SK-N-SH (cell line): ENCODE data around the gene PAPOLB. TPM values are rescaled to one million over a fixed set of nuclear protein-coding genes. Genes with fewer than 3 reads are reported as not detected.

Experiments
- CTCF ChIA-PET: fragments of 300-600, 350-600 bp; formaldehyde crosslinking; extraction: SDS; loops from one replicate; lab custom pipeline; 2021; lab: Yijun Ruan, JAX
- POLR2A ChIA-PET: fragments of 350-600 bp; sonication (Branson Sonifier 250); formaldehyde crosslinking; extraction: SDS; loops from one replicate; lab custom pipeline; 2020; ENCODE audit warnings: antibody characterized with exemption, inconsistent platforms; lab: Yijun Ruan, JAX
- DNase-seq: peaks from one replicate; pipeline ENCODE4 v3.0.0; 2012
- H2AFZ ChIP-seq: fragments of 200-600 bp; sonication (generic); 2 replicates; pipeline ENCODE4 v1.8.1; 2016; ENCODE audit warnings: antibody characterized with exemption, mild to moderate bottlenecking, low read depth
- H3F3A ChIP-seq: fragments of 200-600 bp; sonication (generic); replicated peaks from 2 replicates; pipeline ENCODE3; 2016; ENCODE audit warnings: antibody characterized with exemption, mild to moderate bottlenecking; ENCODE audit not compliant: insufficient read depth
- H3K27ac ChIP-seq, 2 experiments: fragments of 200-500 bp in 1 of 2; fragments of 200-600 bp in 1 of 2; sonication (Bioruptor generic) in 1 of 2; sonication (generic), shearing (Covaris generic) in 1 of 2; 2 replicates each; pipeline versions ENCODE4 v1.5.1 to v1.6.1; 2014 to 2016; ENCODE audit warnings: low read depth in 2 of 2, inconsistent platforms in 1 of 2, low read length in 1 of 2, mild to moderate bottlenecking in 1 of 2, mixed read lengths in 1 of 2
- H3K27me3 ChIP-seq: fragments of 200-600 bp; sonication (generic), shearing (Covaris generic); 2 replicates; pipeline ENCODE4 v1.6.1; 2016; ENCODE audit warnings: mixed run types; ENCODE audit not compliant: insufficient read depth
- H3K36me3 ChIP-seq, 2 experiments: fragments of 200-500 bp in 1 of 2; fragments of 200-600 bp in 1 of 2; sonication (Bioruptor generic) in 1 of 2; sonication (generic) in 1 of 2; replicated peaks in 1 of 2; 2 replicates each; pipeline versions ENCODE3 to v1.5.1; 2014 to 2016; ENCODE audit warnings: low read length in 1 of 2, mild to moderate bottlenecking in 1 of 2; ENCODE audit not compliant: insufficient read depth in 2 of 2, control insufficient read depth in 1 of 2
- H3K4me1 ChIP-seq, 2 experiments: fragments of 200-500 bp in 1 of 2; fragments of 200-600 bp in 1 of 2; sonication (Bioruptor generic) in 1 of 2; sonication (generic), shearing (Covaris generic) in 1 of 2; 2 replicates each; pipeline versions ENCODE4 v1.5.1 to v1.6.1; 2014 to 2016; ENCODE audit warnings: low read depth in 1 of 2, low read length in 1 of 2, mixed run types in 1 of 2; ENCODE audit not compliant: insufficient read depth in 2 of 2, control insufficient read depth in 1 of 2
- H3K4me2 ChIP-seq: fragments of 200-600 bp; sonication (generic), shearing (Covaris generic); 2 replicates; pipeline ENCODE4 v1.6.1; 2017; ENCODE audit warnings: mixed run types
- H3K4me3 ChIP-seq, 2 experiments: fragments of 200-500 bp in 1 of 2; fragments of 200-600 bp in 1 of 2; sonication (Bioruptor generic) in 1 of 2; sonication (generic), shearing (Covaris generic) in 1 of 2; 2 replicates each; pipeline versions ENCODE4 v1.5.1 to v1.8.1; 2014 to 2016; ENCODE audit warnings: low read depth in 2 of 2, inconsistent platforms in 1 of 2, low read length in 1 of 2, mild to moderate bottlenecking in 1 of 2, mixed read lengths in 1 of 2, moderate library complexity in 1 of 2
- H3K79me2 ChIP-seq: fragments of 200-600 bp; sonication (generic); 2 replicates; pipeline ENCODE4 v1.8.1; 2017; ENCODE audit warnings: mild to moderate bottlenecking; ENCODE audit not compliant: insufficient read depth
- H3K9ac ChIP-seq: fragments of 200-600 bp; sonication (generic); 2 replicates; pipeline ENCODE4 v1.6.1; 2017; ENCODE audit warnings: mixed run types
- H3K9me2 ChIP-seq: fragments of 200-600 bp; sonication (generic); 2 replicates; pipeline ENCODE4 v1.6.1; 2017; ENCODE audit warnings: mixed run types
- H3K9me3 ChIP-seq: fragments of 200-600 bp; sonication (generic); 2 replicates; pipeline ENCODE4 v1.6.1; 2017; ENCODE audit warnings: mixed run types, mild to moderate bottlenecking, moderate library complexity
- H4K20me1 ChIP-seq: fragments of 200-600 bp; sonication (generic); 2 replicates; pipeline ENCODE4 v1.6.1; 2017; ENCODE audit warnings: mild to moderate bottlenecking, mixed run types; ENCODE audit not compliant: insufficient read depth
- CHD2 ChIP-seq: fragments of 150-350 bp; IDR thresholded peaks from 2 replicates; pipeline ENCODE4 v1.6.1; 2018; ENCODE audit warnings: low read length; ENCODE audit not compliant: partially characterized antibody
- CTCF ChIP-seq: fragments of 200-600 bp; sonication (generic); IDR thresholded peaks from 2 replicates; pipeline ENCODE4 v1.6.1; 2017; ENCODE audit warnings: antibody characterized with exemption, mild to moderate bottlenecking, moderate library complexity
- ELF1 ChIP-seq: IDR thresholded peaks from 2 replicates; pipeline ENCODE4 v1.4.0; 2012
- EP300 ChIP-seq, 2 experiments: IDR thresholded peaks; 2 replicates each; pipeline versions ENCODE4 v1.4.0 to v1.6.1; 2012; ENCODE audit warnings: borderline replicate concordance in 1 of 2, low read depth in 1 of 2, low read length in 1 of 2
- FOXM1 ChIP-seq: IDR thresholded peaks from 2 replicates; pipeline ENCODE4 v1.4.0; 2012; ENCODE audit warnings: low read depth, mild to moderate bottlenecking
- IRF3 ChIP-seq: fragments of 150-350 bp; IDR thresholded peaks from 2 replicates; pipeline ENCODE4 v1.6.1; 2016; ENCODE audit warnings: mild to moderate bottlenecking, low read depth, low read length
- NFIC ChIP-seq: IDR thresholded peaks from 2 replicates; pipeline ENCODE4 v1.4.0; 2012; ENCODE audit warnings: borderline replicate concordance
- NRF1 ChIP-seq: IDR thresholded peaks from 2 replicates; pipeline ENCODE4 v1.6.1; 2012; ENCODE audit warnings: low read depth, mild to moderate bottlenecking, low read length
- RCOR1 ChIP-seq: fragments of 150-350 bp; IDR thresholded peaks from 2 replicates; pipeline ENCODE4 v1.6.1; 2017; ENCODE audit warnings: antibody characterized with exemption, low read length
- REST ChIP-seq: IDR thresholded peaks from 2 replicates; pipeline ENCODE4 v1.6.1; 2012; ENCODE audit warnings: mild to moderate bottlenecking, low read depth, low read length, moderate library complexity
- SMC3 ChIP-seq: IDR thresholded peaks from 2 replicates; pipeline ENCODE4 v1.6.1; 2012; ENCODE audit warnings: low read depth, low read length, improper control_type of control experiment
- TCF12 ChIP-seq: IDR thresholded peaks from 2 replicates; pipeline ENCODE4 v1.4.0; 2012
- TEAD4 ChIP-seq: IDR thresholded peaks from 2 replicates; pipeline ENCODE4 v1.4.0; 2012; ENCODE audit warnings: mild to moderate bottlenecking, borderline replicate concordance; ENCODE audit not compliant: insufficient read depth
- USF2 ChIP-seq: fragments of 150-350 bp; IDR thresholded peaks from 2 replicates; pipeline ENCODE4 v1.6.1; 2017; ENCODE audit warnings: antibody characterized with exemption, low read length, low read depth, borderline replicate concordance
- ZBTB33 ChIP-seq: IDR thresholded peaks from 2 replicates; pipeline ENCODE4 v1.4.0; 2012; ENCODE audit warnings: low read depth, borderline replicate concordance
- WGBS: methylation state at CpG from one replicate; pipeline ENCODE4 v1.1.6; 2017; ENCODE audit warnings: low lambda C conversion rate; 5-methylcytosine and 5-hydroxymethylcytosine counted together
- polyA plus RNA-seq, 3 experiments: library from polyadenylated mRNA; depleted of rRNA; stranded (reverse); fragments of >200 nt; gene quantifications; 2 replicates each; pipeline ENCODE4 v1.2.3, GENCODE V29; 2012

PAPOLB gene
- polyA plus RNA-seq, 1 of the 3 experiments (the other 2 are of a cell fraction), result not detected

- Histone ChIP-seq H3K4me1 (no peaks in the 10 kb centered on the region), H3K9ac (no peak overlapping the region), H3F3A (no peaks in the 10 kb centered on the region), H3K27me3 (no peaks in the 10 kb centered on the region), H3K9me2 (no peaks in the 10 kb centered on the region), H3K79me2 (no peaks in the 10 kb centered on the region), H3K36me3 (no peaks in the 10 kb centered on the region), H4K20me1 (no peaks in the 10 kb centered on the region), H3K9me3 (no peaks in the 10 kb centered on the region), H3K4me2 (no peak overlapping the region), H3K4me3 (no peak overlapping the region), H3K27ac (no peak overlapping the region), H2AFZ (no peak overlapping the region)
- ChIA-PET CTCF (interaction anchor here (0.6 to 6.6 kb wide), 4 partner anchors 12 to 66 kb away, joined by 3 to 38 read pairs (median 22); partner anchors contain the start of gene RADIL), POLR2A (no interaction called here)
- DNase-seq, result no peak
- 89% methylated on average over 38 of the region's 38 CpGs for WGBS
- TF ChIP-seq SMC3 (no peak), IRF3 (no peak), RCOR1 (no peak), ELF1 (no peak), TEAD4 (no peak), CHD2 (no peak), ZBTB33 (no peak), NRF1 (no peak)
These were observed 44.5 kb downstream of the PAPOLB start for GRCh38 chr7:4817178-4817901.

GRCh38 chr7:4816419-4817080 is 45.3 kb downstream of the PAPOLB start:
- no peaks in the 10 kb centered on the region for H4K20me1 ChIP-seq
- no peaks in the 10 kb centered on the region for H3K36me3 ChIP-seq
- ChIA-PET CTCF (interaction anchor here (0.9 to 6.6 kb wide), 4 partner anchors 13 to 323 kb away, joined by 3 to 38 read pairs (median 22); partner anchors contain the start of gene RADIL), POLR2A (no interaction called here)
- H3K9me2 ChIP-seq, result no peaks in the 10 kb centered on the region
- H3K4me2 ChIP-seq, result no peak overlapping the region
- no peak overlapping the region for H3K27ac ChIP-seq
- no peak overlapping the region for H2AFZ ChIP-seq
- H3F3A ChIP-seq, result no peaks in the 10 kb centered on the region
- no peak overlapping the region for H3K9ac ChIP-seq
- no peak overlapping the region for H3K4me3 ChIP-seq
- WGBS, result 83% methylated on average over 21 of the region's 26 CpGs
- H3K4me1 ChIP-seq, result no peaks in the 10 kb centered on the region
- DNase-seq, result peak; percentile 38
- no peaks in the 10 kb centered on the region for H3K27me3 ChIP-seq
- no peaks in the 10 kb centered on the region for H3K9me3 ChIP-seq
- H3K79me2 ChIP-seq, result no peaks in the 10 kb centered on the region
- no peak for TF ChIP-seq TCF12
- TF ChIP-seq FOXM1, result no peak
- TF ChIP-seq NFIC, result no peak
- no peak for TF ChIP-seq CTCF
- TF ChIP-seq REST, result no peak
- no peak for TF ChIP-seq USF2
- TF ChIP-seq CHD2, result no peak
- no peak for TF ChIP-seq EP300 (IDR thresholded peaks at IDR 0.05; ENCODE audit: borderline replicate concordance in 1 of 2, low read depth in 1 of 2, low read length in 1 of 2)
